IMR-90 (cell line): ENCODE results near the gene ISOC2. TPM values are rescaled to one million over a fixed set of nuclear protein-coding genes. Genes with fewer than 3 reads are reported as not detected.
A peak's percentile ranks its signal among the peaks of the same experiment; 100 is the strongest.

Experiments used
- ATAC-seq: fragments of 200-7000 bp; cut with Tn5 transposase; 2 replicates; pipeline ENCODE4 v1.9.1; 2020; ENCODE audit warnings: low read depth, mild to moderate bottlenecking, moderate library complexity
- BruUV-seq: library from RNA; stranded (reverse); fragments of 400-500 nt; replicated peaks from 2 replicates; lab custom pipeline; 2021; lab: Mats Ljungman, UMichigan
- CTCF ChIA-PET: fragments of 300-600 bp; formaldehyde crosslinking; extraction: SDS; loops from one replicate; lab custom pipeline; 2021; ENCODE audit warnings: antibody characterized with exemption; lab: Yijun Ruan, JAX
- POLR2A ChIA-PET: fragments of 300-600 bp; sonication (Branson Sonifier 250); formaldehyde crosslinking; loops from one replicate; lab custom pipeline; 2022; ENCODE audit warnings: antibody characterized with exemption; ENCODE audit not compliant: unreplicated experiment; lab: Charles Lee
- DNase-seq: peaks from one replicate; pipeline ENCODE4 v3.0.0; 2013
- H2AFZ ChIP-seq: replicated peaks from 2 replicates; pipeline ENCODE3; 2013; ENCODE audit warnings: low read length, mild to moderate bottlenecking; ENCODE audit not compliant: poor library complexity
- H2AK5ac ChIP-seq: 2 replicates; pipeline ENCODE4 v1.6.1; 2013; ENCODE audit warnings: low read depth, low read length, inconsistent platforms
- H2AK9ac ChIP-seq: replicated peaks from 2 replicates; pipeline ENCODE3; 2013; ENCODE audit warnings: mild to moderate bottlenecking, low read depth, low read length, moderate library complexity; ENCODE audit not compliant: poor library complexity
- H2BK120ac ChIP-seq: 2 replicates; pipeline ENCODE4 v1.6.1; 2013; ENCODE audit warnings: low read depth, low read length, inconsistent platforms
- H2BK15ac ChIP-seq: 3 replicates; pipeline ENCODE4 v1.6.1; 2013; ENCODE audit warnings: low read depth, low read length, inconsistent platforms
- H2BK20ac ChIP-seq: 2 replicates; pipeline ENCODE4 v1.6.1; 2013; ENCODE audit warnings: low read depth, mild to moderate bottlenecking, inconsistent platforms, low read length, moderate library complexity
- H2BK5ac ChIP-seq: 2 replicates; pipeline ENCODE4 v1.6.1; 2013; ENCODE audit warnings: mild to moderate bottlenecking, low read depth, low read length, inconsistent platforms; ENCODE audit not compliant: poor library complexity, severe bottlenecking
- H3K14ac ChIP-seq: replicated peaks from 2 replicates; pipeline ENCODE4 v1.6.1; 2013; ENCODE audit warnings: low read depth, low read length, inconsistent platforms
- H3K18ac ChIP-seq: 2 replicates; pipeline ENCODE4 v1.6.1; 2013; ENCODE audit warnings: low read depth, low read length, control low read depth
- H3K23ac ChIP-seq: 2 replicates; pipeline ENCODE4 v1.6.1; 2013; ENCODE audit warnings: low read depth, low read length, inconsistent platforms
- H3K27ac ChIP-seq: 2 replicates; pipeline ENCODE4 v1.5.1; 2013; ENCODE audit warnings: mild to moderate bottlenecking, control low read depth, low read length; ENCODE audit not compliant: insufficient read depth
- H3K27me3 ChIP-seq: 2 replicates; pipeline ENCODE4 v1.6.1; 2013; ENCODE audit warnings: low read length; ENCODE audit not compliant: control insufficient read depth, insufficient read depth
- H3K36me3 ChIP-seq: 2 replicates; pipeline ENCODE4 v1.6.1; 2013; ENCODE audit warnings: low read length, mixed read lengths; ENCODE audit not compliant: control insufficient read depth, insufficient read depth
- H3K4ac ChIP-seq: 2 replicates; pipeline ENCODE4 v1.6.1; 2013; ENCODE audit warnings: low read depth, low read length, inconsistent platforms
- H3K4me1 ChIP-seq: 2 replicates; pipeline ENCODE4 v1.6.1; 2013; ENCODE audit warnings: low read length, mixed read lengths; ENCODE audit not compliant: control insufficient read depth, insufficient read depth
- H3K4me2 ChIP-seq: 2 replicates; pipeline ENCODE4 v1.6.1; 2013; ENCODE audit warnings: low read depth, mild to moderate bottlenecking, control low read depth, low read length, moderate library complexity
- H3K4me3 ChIP-seq: 2 replicates; pipeline ENCODE4 v1.5.1; 2013; ENCODE audit warnings: low read depth, mild to moderate bottlenecking, control low read depth, low read length, moderate library complexity; ENCODE audit not compliant: insufficient read depth
- H3K56ac ChIP-seq: 2 replicates; pipeline ENCODE4 v1.6.1; 2013; ENCODE audit warnings: low read length, inconsistent platforms; ENCODE audit not compliant: insufficient read depth; ENCODE audit errors: extremely low read depth
- H3K79me1 ChIP-seq, 2 experiments: 2 replicates each; pipeline ENCODE4 v1.6.1; 2013; ENCODE audit warnings: low read length in 2 of 2, inconsistent platforms in 1 of 2, low read depth in 1 of 2
- H3K9ac ChIP-seq: 2 replicates; pipeline ENCODE4 v1.6.1; 2013; ENCODE audit warnings: low read depth, low read length, control low read depth
- H3K9me1 ChIP-seq: 2 replicates; pipeline ENCODE4 v1.6.1; 2013; ENCODE audit warnings: low read length, inconsistent platforms; ENCODE audit not compliant: insufficient read depth
- H3K9me3 ChIP-seq: 2 replicates; pipeline ENCODE4 v1.6.1; 2013; ENCODE audit warnings: low read length; ENCODE audit not compliant: control insufficient read depth, insufficient read depth
- H4K20me1 ChIP-seq: 2 replicates; pipeline ENCODE4 v1.6.1; 2013; ENCODE audit warnings: low read length, inconsistent platforms; ENCODE audit not compliant: insufficient read depth
- H4K5ac ChIP-seq: 2 replicates; pipeline ENCODE4 v1.6.1; 2013; ENCODE audit warnings: mild to moderate bottlenecking, low read depth, low read length, control low read depth
- H4K8ac ChIP-seq, 2 experiments: 2 replicates each; pipeline ENCODE4 v1.6.1; 2013; ENCODE audit warnings: low read depth in 2 of 2, low read length in 2 of 2, control low read depth in 1 of 2, inconsistent platforms in 1 of 2
- H4K91ac ChIP-seq: 2 replicates; pipeline ENCODE4 v1.6.1; 2013; ENCODE audit warnings: low read depth, low read length, inconsistent platforms; ENCODE audit not compliant: insufficient read depth
- BHLHE40 ChIP-seq: fragments of 150-350 bp; IDR thresholded peaks from 2 replicates; pipeline ENCODE4 v1.6.1; 2016; ENCODE audit warnings: mild to moderate bottlenecking, low read depth, low read length
- CEBPB ChIP-seq: IDR thresholded peaks from 2 replicates; pipeline ENCODE4 v1.6.1; 2012; ENCODE audit warnings: low read depth, low read length, improper control_type of control experiment
- CHD1 ChIP-seq: IDR thresholded peaks from 2 replicates; pipeline ENCODE4 v1.6.1; 2012; ENCODE audit warnings: low read depth, low read length, improper control_type of control experiment
- CTCF ChIP-seq: conservative IDR thresholded peaks from 2 replicates; pipeline ENCODE4 v1.5.1; 2012; ENCODE audit warnings: mild to moderate bottlenecking, low read depth, low read length, improper control_type of control experiment
- FOS ChIP-seq: fragments of 150-350 bp; IDR thresholded peaks from 2 replicates; pipeline ENCODE4 v1.6.1; 2016; ENCODE audit warnings: low read depth, low read length
- MAFK ChIP-seq: IDR thresholded peaks from 2 replicates; pipeline ENCODE4 v1.6.1; 2012; ENCODE audit warnings: low read depth, low read length, improper control_type of control experiment
- MAZ ChIP-seq: IDR thresholded peaks from 2 replicates; pipeline ENCODE4 v1.6.1; 2012; ENCODE audit warnings: low read depth, mild to moderate bottlenecking, low read length, improper control_type of control experiment, moderate library complexity, borderline replicate concordance
- MXI1 ChIP-seq: IDR thresholded peaks from 2 replicates; pipeline ENCODE4 v1.6.1; 2012; ENCODE audit warnings: low read depth, mild to moderate bottlenecking, low read length, moderate library complexity, borderline replicate concordance
- NFE2L2 ChIP-seq: fragments of 150-350 bp; IDR thresholded peaks from 2 replicates; pipeline ENCODE4 v1.6.1; 2016; ENCODE audit warnings: low read depth, mild to moderate bottlenecking, low read length
- POLR2A ChIP-seq: IDR thresholded peaks from 2 replicates; pipeline ENCODE4 v1.6.1; 2012; ENCODE audit warnings: mild to moderate bottlenecking, low read depth, low read length
- RAD21 ChIP-seq: IDR thresholded peaks from 2 replicates; pipeline ENCODE4 v1.6.1; 2012; ENCODE audit warnings: low read length, improper control_type of control experiment
- RFX5 ChIP-seq: IDR thresholded peaks from 2 replicates; pipeline ENCODE4 v1.8.0; 2012; ENCODE audit warnings: low read depth, mild to moderate bottlenecking, low read length, moderate library complexity
- SMC3 ChIP-seq: fragments of 150-350 bp; IDR thresholded peaks from 2 replicates; pipeline ENCODE4 v1.6.1; 2016; ENCODE audit warnings: low read depth, mild to moderate bottlenecking, antibody characterized with exemption, low read length, moderate library complexity
- USF2 ChIP-seq: fragments of 150-350 bp; IDR thresholded peaks from 2 replicates; pipeline ENCODE4 v1.6.1; 2017; ENCODE audit warnings: mild to moderate bottlenecking, antibody characterized with exemption, low read length, low read depth
- WGBS, 2 experiments: methylation state at CpG; one replicate each; pipeline versions ENCODE4 v1.1.5 to v1.1.7; 2013; ENCODE audit warnings: missing lambda C conversion rate in 2 of 2; ENCODE audit not compliant: insufficient read length in 1 of 2; ENCODE audit errors: extremely low coverage in 2 of 2; 5-methylcytosine and 5-hydroxymethylcytosine counted together
- dilution Hi-C: fragments of 300-500 bp; cut with HindIII; formaldehyde crosslinking; loops from one replicate; pipeline ENCODE4 v1.14.3; 2018; ENCODE audit warnings: low sequenced_read_pairs; ENCODE audit not compliant: unreplicated experiment
- in situ Hi-C: fragments of 300-500 bp; cut with MboI; formaldehyde crosslinking; loops from 3 replicates; pipeline ENCODE4 v1.14.3; 2019; ENCODE audit warnings: low sequenced_read_pairs, inconsistent platforms, mixed read lengths
- intact Hi-C: fragments of 100-400 bp; cut with micrococcal nuclease; formaldehyde crosslinking; loops from 2 replicates; pipeline ENCODE4 v1.10.0; 2022
- polyA plus RNA-seq, 3 experiments: library from polyadenylated mRNA; depleted of rRNA; stranded (reverse); fragments of >200 nt; gene quantifications; 2 replicates each; pipeline ENCODE4 v1.2.3, GENCODE V29; 2012; ENCODE audit warnings: low replicate concordance in 1 of 3
- total RNA-seq: library from RNA; depleted of rRNA; stranded (reverse); fragments of >200 nt; gene quantifications from 2 replicates; pipeline ENCODE4 v1.2.3, GENCODE V29; 2012

ISOC2 gene
- total and polyA plus RNA-seq, 2 of the 4 experiments (the other 2 are of a cell fraction), result 56.1 to 82.1 TPM

- ChIA-PET CTCF (interaction anchor here (1.0 kb wide), 2 partner anchors 15 to 42 kb away, joined by 3 to 6 read pairs; partner anchors contain the start of gene ZNF628), POLR2A (no interaction called here)
- in situ Hi-C loops (no loop called here), intact Hi-C loops (loop anchor here (2.0 kb wide), 1 partner anchor 145 kb away; no protein-coding TSS in a partner anchor), dilution Hi-C loops (no loop called here)
- BruUV-seq, result no TSS peak
- peak overlapping the region; percentile 14 for H3K18ac ChIP-seq
- peaks cover 3% of the 10 kb centered on the region; the same call in 1 of the 2 replicates for H3K4me1 ChIP-seq
- H4K5ac ChIP-seq, result peak overlapping the region; percentile 80
- peak overlapping the region; percentile 40; the same call in 1 of the 2 replicates for H3K23ac ChIP-seq
- peak overlapping the region; percentile 79 for H3K4ac ChIP-seq
- H4K20me1 ChIP-seq, result peaks cover 4% of the 10 kb centered on the region; the same call in 1 of the 2 replicates
- DNase-seq (peak; percentile 33), ATAC-seq (no peak)
- peak overlapping the region; percentile 71; the same call in 1 of the 2 replicates for H4K91ac ChIP-seq
- peak overlapping the region; percentile 55 for H2AK5ac ChIP-seq
- H2BK20ac ChIP-seq, result no peak overlapping the region
- no peak overlapping the region for H2BK120ac ChIP-seq
- H4K8ac ChIP-seq, result peak overlapping the region; percentile 96 to 98
- H2AFZ ChIP-seq, result peak overlapping the region; percentile 94
- no peaks in the 10 kb centered on the region for H3K9me3 ChIP-seq
- no peaks in the 10 kb centered on the region for H3K27me3 ChIP-seq
- H2BK15ac ChIP-seq, result no peak overlapping the region
- 80% methylated on average over 1 of the region's 27 CpGs; no CpG with 5 or more reads in 1 of the 2 experiments for WGBS, 2 experiments
- 0 out of 2 replicates have a peak, but pooled peaks cover 4% of the 10 kb centered on the region for H3K9me1 ChIP-seq
- H3K56ac ChIP-seq, result peak overlapping the region; percentile 64; the same call in 1 of the 2 replicates
- H3K36me3 ChIP-seq, result no peaks in the 10 kb centered on the region
- peak overlapping the region; percentile 25 for H2BK5ac ChIP-seq
- peaks cover 5 to 24% of the 10 kb centered on the region in 2 experiments; a peak in 3 of 4 replicates for H3K79me1 ChIP-seq
- H3K4me3 ChIP-seq, result peak overlapping the region; percentile 58
- H2AK9ac ChIP-seq, result peak overlapping the region; percentile 68
- peak overlapping the region; percentile 62 for H3K9ac ChIP-seq
- H3K27ac ChIP-seq, result peak overlapping the region; percentile 66
- peak overlapping the region; percentile 91 for H3K4me2 ChIP-seq
- peak overlapping the region; percentile 65 for H3K14ac ChIP-seq
- TF ChIP-seq RAD21, result no peak
- TF ChIP-seq MAFK, result no peak
- TF ChIP-seq FOS, result no peak
- no peak; the same call in 1 of the 2 replicates for TF ChIP-seq CTCF
- no peak for TF ChIP-seq CEBPB
- TF ChIP-seq USF2, result no peak
- TF ChIP-seq NFE2L2, result no peak
- TF ChIP-seq BHLHE40, result no peak
- TF ChIP-seq SMC3, result no peak
- no peak for TF ChIP-seq RFX5
- TF ChIP-seq MAZ, result no peak
- TF ChIP-seq CHD1, result no peak
- no peak for TF ChIP-seq MXI1
- TF ChIP-seq POLR2A, result no peak; the same call in 1 of the 2 replicates
These were observed 658 bp upstream of the ISOC2 start for GRCh38 chr19:55461974-55462626.
